K562 (cell line): ENCODE results near the gene UNC79. TPM values are rescaled to one million over a fixed set of nuclear protein-coding genes. Genes with fewer than 3 reads are reported as not detected.

ENCODE experiments used
- ATAC-seq: fragments of 200-7000 bp; cut with Tn5 transposase; 3 replicates; pipeline ENCODE4 v1.9.1; 2020; ENCODE audit warnings: moderate library complexity
- BruUV-seq: library from RNA; stranded (reverse); fragments of 400-500 nt; replicated peaks from 2 replicates; lab custom pipeline; 2021; lab: Mats Ljungman, UMichigan
- CTCF ChIA-PET: fragments of 300-600 bp; formaldehyde crosslinking; extraction: SDS; loops from one replicate; lab custom pipeline; 2021; ENCODE audit warnings: low intra/inter-chr PET ratio; lab: Yijun Ruan, JAX
- POLR2A ChIA-PET: fragments of 300-600, 350-650 bp; sonication (Branson Sonifier 250); formaldehyde crosslinking; extraction: SDS; loops from one replicate; lab custom pipeline; 2021; ENCODE audit warnings: antibody characterized with exemption, inconsistent platforms; lab: Yijun Ruan, JAX
- DNase-seq, 4 experiments: peaks; one replicate each; pipeline versions ENCODE4 v3.0.0 to v3.0.0-alpha.2; 2011 to 2018; ENCODE audit warnings: low spot score in 3 of 4, mixed read lengths in 3 of 4; ENCODE audit errors: extremely low read depth in 1 of 4
- FAIRE-seq: peaks from 2 replicates; lab custom pipeline; 2011; peaks lifted over from hg19 to GRCh38; lab: Jason Lieb, UNC
- H2AFZ ChIP-seq: 2 replicates; pipeline ENCODE4 v1.6.0; 2011; ENCODE audit warnings: low read depth, low read length, control low read depth, inconsistent platforms
- H3K27ac ChIP-seq: fragments of 200-600 bp; 3 replicates; pipeline ENCODE4 v1.8.0; 2011; ENCODE audit warnings: low read depth, mild to moderate bottlenecking, control low read depth, inconsistent platforms, low read length, moderate library complexity, mixed read lengths; ENCODE audit errors: extremely low read depth
- H3K27me3 ChIP-seq, 2 experiments: fragments of 300-600 bp in 1 of 2; 2 replicates in 1 of 2; 3 replicates in 1 of 2; pipeline versions ENCODE4 v1.6.0 to v1.8.0; 2011; ENCODE audit warnings: inconsistent platforms in 2 of 2, low read length in 2 of 2, mild to moderate bottlenecking in 1 of 2, mixed read lengths in 1 of 2, moderate library complexity in 1 of 2; ENCODE audit not compliant: control insufficient read depth in 2 of 2, insufficient read depth in 2 of 2
- H3K36me3 ChIP-seq: fragments of 300-600 bp; 3 replicates; pipeline ENCODE4 v1.8.0; 2011; ENCODE audit warnings: mild to moderate bottlenecking, low read length, inconsistent platforms; ENCODE audit not compliant: control insufficient read depth, insufficient read depth
- H3K4me1 ChIP-seq, 2 experiments: fragments of 200-600 bp in 1 of 2; replicated peaks in 1 of 2; 2 replicates in 1 of 2; 3 replicates in 1 of 2; pipeline versions ENCODE4 v1.5.1 to v1.8.0; 2011; ENCODE audit warnings: inconsistent platforms in 2 of 2, low read length in 2 of 2, mild to moderate bottlenecking in 1 of 2, mixed read lengths in 1 of 2, moderate library complexity in 1 of 2; ENCODE audit not compliant: control insufficient read depth in 2 of 2, insufficient read depth in 2 of 2
- H3K4me2 ChIP-seq: 2 replicates; pipeline ENCODE4 v1.6.1; 2011; ENCODE audit warnings: low read length, control low read depth, inconsistent platforms, mixed read lengths; ENCODE audit not compliant: insufficient read depth
- H3K4me3 ChIP-seq: fragments of 200-600 bp; sonication (generic), shearing (Covaris generic); 2 replicates; pipeline ENCODE4 v1.5.1; 2016; ENCODE audit warnings: control low read depth, inconsistent platforms
- H3K79me2 ChIP-seq: fragments of 200-600 bp; 3 replicates; pipeline ENCODE4 v1.8.0; 2011; ENCODE audit warnings: low read length, inconsistent platforms; ENCODE audit not compliant: control insufficient read depth, insufficient read depth
- H3K9ac ChIP-seq, 2 experiments: 2 replicates each; pipeline versions ENCODE4 v1.6.0 to v1.6.1; 2011; ENCODE audit warnings: low read depth in 2 of 2, low read length in 2 of 2, control low read depth in 1 of 2, inconsistent platforms in 1 of 2, mild to moderate bottlenecking in 1 of 2, mixed read lengths in 1 of 2; ENCODE audit not compliant: insufficient read depth in 1 of 2
- H3K9me1 ChIP-seq: one replicate; pipeline ENCODE4 v1.6.0; 2011; ENCODE audit warnings: inconsistent platforms, mild to moderate bottlenecking, low read length, moderate library complexity; ENCODE audit not compliant: control insufficient read depth, insufficient read depth
- H3K9me3 ChIP-seq: replicated peaks from 2 replicates; pipeline ENCODE4 v1.5.1; 2011; ENCODE audit warnings: low read depth, low read length, inconsistent platforms; ENCODE audit not compliant: control insufficient read depth, insufficient read depth
- H4K20me1 ChIP-seq: replicated peaks from 2 replicates; pipeline ENCODE4 v1.6.1; 2011; ENCODE audit warnings: low read length, inconsistent platforms, mixed read lengths; ENCODE audit not compliant: control insufficient read depth, insufficient read depth
- C11orf30 ChIP-seq: fragments of 450-650 bp; IDR thresholded peaks from 2 replicates; pipeline ENCODE4 v1.6.1; 2016; ENCODE audit warnings: low read depth, mild to moderate bottlenecking
- DDX20 ChIP-seq: fragments of 450-650 bp; IDR thresholded peaks from 2 replicates; pipeline ENCODE4 v1.6.1; 2016; ENCODE audit warnings: missing genetic modification characterization, low read depth, mild to moderate bottlenecking, missing compliant biosample characterization, moderate library complexity
- E2F6 ChIP-seq, 2 experiments: IDR thresholded peaks; 2 replicates each; pipeline ENCODE4 v1.6.1; 2011; ENCODE audit warnings: borderline replicate concordance in 1 of 2, control low read depth in 1 of 2, low read depth in 1 of 2, low read length in 1 of 2, mild to moderate bottlenecking in 1 of 2, mixed read lengths in 1 of 2, moderate library complexity in 1 of 2; ENCODE audit not compliant: insufficient read depth in 1 of 2, insufficient read length in 1 of 2, poor library complexity in 1 of 2, severe bottlenecking in 1 of 2; ENCODE audit errors: extremely low read depth in 1 of 2
- ELF2 ChIP-seq: fragments of 250-450 bp; sonication (Bioruptor Pico); IDR thresholded peaks from 2 replicates; pipeline ENCODE4 v1.5.0; 2021; ENCODE audit warnings: mild to moderate bottlenecking
- PTTG1 ChIP-seq: fragments of 450-650 bp; IDR thresholded peaks from 2 replicates; pipeline ENCODE4 v1.6.1; 2016; ENCODE audit warnings: low read depth, mild to moderate bottlenecking, missing genetic modification characterization, missing compliant biosample characterization
- ZBTB9 ChIP-seq: fragments of 450-650 bp; formaldehyde crosslinking; IDR thresholded peaks from 2 replicates; pipeline ENCODE4 v1.4.0; 2020; ENCODE audit warnings: mild to moderate bottlenecking, moderate library complexity
- ZNF280A ChIP-seq: fragments of 450-650 bp; IDR thresholded peaks from 2 replicates; pipeline ENCODE4 v1.6.1; 2018; ENCODE audit warnings: mild to moderate bottlenecking, low read depth; ENCODE audit not compliant: partially characterized antibody
- WGBS: fragments of 100-300 bp; shearing (Covaris generic); methylation state at CpG from one replicate; pipeline ENCODE4 v1.1.6; 2016; ENCODE audit warnings: low coverage, mixed read lengths; ENCODE audit not compliant: insufficient coverage; ENCODE audit errors: missing lambda C conversion rate; 5-methylcytosine and 5-hydroxymethylcytosine counted together
- in situ Hi-C: fragments of 300-500 bp; cut with MboI; formaldehyde crosslinking; loops from 4 replicates; pipeline ENCODE4 v1.15.0; 2018; ENCODE audit warnings: inconsistent platforms, mixed read lengths
- intact Hi-C: fragments of 100-400 bp; cut with micrococcal nuclease; formaldehyde crosslinking; loops from 2 replicates; pipeline ENCODE4 v1.14.2; 2022
- polyA plus RNA-seq, 8 experiments: library from polyadenylated mRNA; depleted of rRNA in 4 of 8; stranded (reverse) in 5 of 8; unstranded in 3 of 8; fragments of >200 nt; fragmentation: Nextera tagmentation in 2 of 8; fragmentation: Illumina TruSeq in 1 of 8; extraction: Ambion mirVana in 2 of 8; extraction: Trizol in 1 of 8; gene quantifications; 2 replicates each; pipeline versions ENCODE4 v1.2.1 to v1.2.3, GENCODE V29; 2011 to 2014; ENCODE audit warnings: inconsistent platforms in 1 of 8, missing spikeins in 1 of 8
- total RNA-seq, 7 experiments: library from RNA; depleted of rRNA in 6 of 7; stranded (reverse); fragments of >200 nt in 6 of 7; fragmentation: Illumina TruSeq in 2 of 7; extraction: Trizol in 2 of 7; gene quantifications; 2 replicates each; pipeline versions ENCODE4 v1.2.1 to v1.2.3, GENCODE V29; 2011 to 2021; ENCODE audit warnings: low replicate concordance in 1 of 7

Gene UNC79
- total and polyA plus RNA-seq, 9 of the 15 experiments (the other 6 are each of a cell fraction or from before 2014, with no cell fraction given), result under 0.01 to 0.04 (median 0.01) TPM; not detected in 6

GRCh38 chr14:93743270-93744060 lies 312.7 kb downstream of the UNC79 start (continued):
- TF ChIP-seq ZNF280A, result no peak
- no peak for TF ChIP-seq DDX20 (tag)
- TF ChIP-seq PTTG1 (tag), result no peak

GRCh38 chr14:93744176-93744575 lies 313.4 kb downstream of the UNC79 start:
- Histone ChIP-seq H3K27ac (no peak overlapping the region), H4K20me1 (no peaks in the 10 kb centered on the region), H3K9me3 (no peaks in the 10 kb centered on the region), H3K79me2 (no peaks in the 10 kb centered on the region), H3K27me3 (peaks cover 0 to 28% of the 10 kb centered on the region in 2 experiments; a peak in 2 of 5 replicates), H3K9ac (no peak overlapping the region), H3K4me2 (no peak overlapping the region), H2AFZ (no peak overlapping the region), H3K4me1 (no peaks in the 10 kb centered on the region), H3K36me3 (no peaks in the 10 kb centered on the region), H3K9me1 (no peaks in the 10 kb centered on the region), H3K4me3 (no peak overlapping the region)
- ATAC-seq, result no peak
- DNase-seq, result no peak
- TF ChIP-seq ZBTB9 (CRISPR knock-in tag), result no peak
- TF ChIP-seq E2F6 (IDR thresholded peaks at IDR 0.05; ENCODE audit: borderline replicate concordance in 1 of 2, extremely low read depth in 1 of 2, insufficient read depth in 1 of 2, insufficient read length in 1 of 2, low read depth in 1 of 2, low read length in 1 of 2, poor library complexity in 1 of 2, severe bottlenecking in 1 of 2), result no peak
- TF ChIP-seq ELF2, result no peak
- TF ChIP-seq C11orf30, result no peak
- no peak for FAIRE-seq
- no TSS peak for BruUV-seq
- ChIA-PET CTCF (no interaction called here), POLR2A (no interaction called here)
- in situ Hi-C loops, result no loop called here
- WGBS, result 5% methylated on average over 13 of the region's 14 CpGs
- intact Hi-C loops, result no loop called here
